Body of pancreas (tissue), 4 donors: ENCODE data around the gene SLC25A23.

Source experiments
- CTCF ChIP-seq, 7 experiments: fragments of 450-650 bp in 4 of 7; fragments of 200-600 bp in 3 of 7; sonication (generic) in 3 of 7; IDR thresholded peaks; one replicate each; pipeline ENCODE4 v1.5.1; 2016 to 2019; ENCODE audit warnings: antibody characterized with exemption in 7 of 7
- POLR2A ChIP-seq, 3 donors: fragments of 450-650 bp; IDR thresholded peaks; one replicate each; pipeline ENCODE4 v1.6.1; 2016; ENCODE audit warnings: antibody characterized with exemption in 3 of 3, mild to moderate bottlenecking in 2 of 3

GRCh38 chr19:6499052-6499790 is 39.6 kb upstream of the SLC25A23 start:
- no peak for TF ChIP-seq CTCF (IDR thresholded peaks at IDR 0.05)
- no peak for TF ChIP-seq POLR2A (IDR thresholded peaks at IDR 0.05)
